Smooth muscle cell (in vitro differentiated cells): ENCODE results near the gene KRT32. TPM values are rescaled to one million over a fixed set of nuclear protein-coding genes. Genes with fewer than 3 reads are reported as not detected.

Source experiments
- DNase-seq: peaks from one replicate; lab custom pipeline; 2025; ENCODE audit not compliant: unreplicated experiment; lab: John Stamatoyannopoulos, UW
- H2AFZ ChIP-seq: fragments of 200-600 bp; sonication (generic); 2 replicates; pipeline ENCODE4 v1.6.0; 2016; ENCODE audit warnings: antibody characterized with exemption, low read depth, mild to moderate bottlenecking
- H3F3A ChIP-seq: fragments of 200-600 bp; sonication (generic); 2 replicates; pipeline ENCODE4 v1.6.0; 2017; ENCODE audit warnings: antibody characterized with exemption, low read depth
- H3K27ac ChIP-seq: fragments of 200-600 bp; sonication (generic); 2 replicates; pipeline ENCODE4 v1.5.1; 2016; ENCODE audit warnings: low read depth, mild to moderate bottlenecking
- H3K27me3 ChIP-seq: fragments of 200-600 bp; sonication (generic); 2 replicates; pipeline ENCODE4 v1.6.1; 2016; ENCODE audit warnings: low read depth, mild to moderate bottlenecking
- H3K36me3 ChIP-seq: fragments of 200-600 bp; sonication (generic); 2 replicates; pipeline ENCODE4 v1.5.1; 2016; ENCODE audit warnings: low read depth
- H3K4me1 ChIP-seq: fragments of 200-600 bp; sonication (generic); 2 replicates; pipeline ENCODE4 v1.5.1; 2016; ENCODE audit warnings: low read depth
- H3K4me2 ChIP-seq: fragments of 200-600 bp; sonication (generic); 2 replicates; pipeline ENCODE4 v1.6.0; 2016; ENCODE audit warnings: mild to moderate bottlenecking
- H3K4me3 ChIP-seq: fragments of 200-600 bp; sonication (generic); 2 replicates; pipeline ENCODE4 v1.5.1; 2016; ENCODE audit warnings: mild to moderate bottlenecking
- H3K79me2 ChIP-seq: fragments of 200-600 bp; sonication (generic); 2 replicates; pipeline ENCODE4 v1.6.0; 2016; ENCODE audit warnings: low read depth, mild to moderate bottlenecking
- H3K9ac ChIP-seq: fragments of 200-600 bp; sonication (generic); 2 replicates; pipeline ENCODE4 v1.6.0; 2016; ENCODE audit warnings: low read depth
- H3K9me3 ChIP-seq: fragments of 200-600 bp; sonication (generic); replicated peaks from 2 replicates; pipeline ENCODE4 v1.5.1; 2016; ENCODE audit warnings: low read depth
- H4K20me1 ChIP-seq: fragments of 200-600 bp; sonication (generic); 2 replicates; pipeline ENCODE4 v1.6.0; 2016; ENCODE audit warnings: low read depth
- CTCF ChIP-seq: fragments of 200-600 bp; sonication (generic); IDR thresholded peaks from 2 replicates; pipeline ENCODE4 v1.5.1; 2017; ENCODE audit warnings: borderline replicate concordance, mild to moderate bottlenecking, antibody characterized with exemption; ENCODE audit not compliant: insufficient read depth, poor library complexity, severe bottlenecking
- WGBS: methylation state at CpG from one replicate; pipeline ENCODE4 v1.1.7; 2016; ENCODE audit warnings: low lambda C conversion rate; 5-methylcytosine and 5-hydroxymethylcytosine counted together
- polyA plus RNA-seq: library from polyadenylated mRNA; unstranded; fragments of >200 nt; fragmentation: Nextera tagmentation; extraction: Ambion mirVana; gene quantifications from 2 replicates; pipeline ENCODE4 v1.2.1, GENCODE V29; 2016
- total RNA-seq: library from RNA; depleted of rRNA; stranded (reverse); fragments of >200 nt; gene quantifications from 2 replicates; pipeline ENCODE4 v1.2.3, GENCODE V29; 2014

Gene KRT32
- total and polyA plus RNA-seq, 2 experiments from 2014 or later: not detected

- Histone ChIP-seq H3K27me3 (no peaks in the 10 kb centered on the region), H3K9ac (no peak overlapping the region), H3K4me1 (no peaks in the 10 kb centered on the region), H3K9me3 (no peaks in the 10 kb centered on the region), H3K4me2 (no peak overlapping the region), H3F3A (no peaks in the 10 kb centered on the region), H4K20me1 (no peaks in the 10 kb centered on the region), H3K36me3 (no peaks in the 10 kb centered on the region), H3K4me3 (no peak overlapping the region), H3K27ac (no peak overlapping the region), H2AFZ (no peak overlapping the region), H3K79me2 (no peaks in the 10 kb centered on the region)
- WGBS: 64% methylated on average over 28 of the region's 29 CpGs
- DNase-seq: no peak
- TF ChIP-seq CTCF: peak; percentile 42
Observed at GRCh38 chr17:41486809-41487530, 19.8 kb upstream of the KRT32 start.

- WGBS: 91% methylated on average over 13 of the region's 13 CpGs
- H3F3A ChIP-seq: no peaks in the 10 kb centered on the region
- H3K9me3 ChIP-seq: no peaks in the 10 kb centered on the region
- no peaks in the 10 kb centered on the region for H3K4me1 ChIP-seq
- H3K9ac ChIP-seq: no peak overlapping the region
- H3K36me3 ChIP-seq: no peaks in the 10 kb centered on the region
- TF ChIP-seq CTCF: no peak
- no peaks in the 10 kb centered on the region for H4K20me1 ChIP-seq
- H3K4me3 ChIP-seq: no peak overlapping the region
- H3K27ac ChIP-seq: no peak overlapping the region
- DNase-seq: no peak
- H3K79me2 ChIP-seq: no peaks in the 10 kb centered on the region
- no peaks in the 10 kb centered on the region for H3K27me3 ChIP-seq
- no peak overlapping the region for H2AFZ ChIP-seq
- H3K4me2 ChIP-seq: no peak overlapping the region
Observed at GRCh38 chr17:41486316-41486715, 19.1 kb upstream of the KRT32 start.

- Histone ChIP-seq H3K9ac (no peak overlapping the region), H2AFZ (no peak overlapping the region), H3K36me3 (no peaks in the 10 kb centered on the region), H3K9me3 (no peaks in the 10 kb centered on the region), H3K4me3 (no peak overlapping the region), H4K20me1 (no peaks in the 10 kb centered on the region), H3K79me2 (no peaks in the 10 kb centered on the region), H3F3A (no peaks in the 10 kb centered on the region), H3K27ac (no peak overlapping the region), H3K4me2 (no peak overlapping the region), H3K27me3 (no peaks in the 10 kb centered on the region), H3K4me1 (no peaks in the 10 kb centered on the region)
- WGBS: 93% methylated on average over 8 of the region's 8 CpGs
- no peak for DNase-seq
- no peak for TF ChIP-seq CTCF
Observed at GRCh38 chr17:41484920-41485904, 18.0 kb upstream of the KRT32 start.
